Gastroesophageal sphincter (tissue), 4 donors: ENCODE measurements around the gene SYNE1. TPM values are rescaled to one million over a fixed set of nuclear protein-coding genes. Genes with fewer than 3 reads are reported as not detected.

Experiments used
- ATAC-seq: fragments of 150-250 bp; one replicate; pipeline ENCODE4 v1.9.1; 2016; ENCODE audit warnings: mild to moderate bottlenecking, moderate library complexity
- H3K27ac ChIP-seq, 4 donors: fragments of 200-600 bp; sonication (generic) in 3 of 4; 1 replicate in 3 of 4; 2 replicates in 1 of 4; pipeline ENCODE4 v1.5.1; 2016 to 2019
- H3K27me3 ChIP-seq: fragments of 200-600 bp; sonication (generic); one replicate; pipeline ENCODE4 v1.5.1; 2019
- H3K36me3 ChIP-seq, 2 donors: fragments of 200-600 bp; sonication (generic); one replicate each; pipeline ENCODE4 v1.5.1; 2019; ENCODE audit warnings: control low read depth in 1 of 2
- H3K4me1 ChIP-seq, 3 donors: fragments of 200-600 bp; sonication (generic); 1 replicate in 2 of 3; 2 replicates in 1 of 3; pipeline ENCODE4 v1.5.1; 2016 to 2019; ENCODE audit warnings: control low read depth in 2 of 3
- H3K4me3 ChIP-seq, 2 donors: fragments of 200-600 bp; sonication (generic); one replicate each; pipeline ENCODE4 v1.5.1; 2019; ENCODE audit warnings: mild to moderate bottlenecking in 1 of 2, moderate library complexity in 1 of 2
- H3K9me3 ChIP-seq, 3 donors: fragments of 200-600 bp; sonication (generic); one replicate each; pipeline ENCODE4 v1.5.1; 2017 to 2019; ENCODE audit warnings: control low read depth in 2 of 3
- CTCF ChIP-seq, 4 experiments: fragments of 200-600 bp in 2 of 4; fragments of 450-650 bp in 2 of 4; sonication (generic) in 1 of 4; IDR thresholded peaks; one replicate each; pipeline ENCODE4 v1.5.1; 2017 to 2019; ENCODE audit warnings: antibody characterized with exemption in 4 of 4, mild to moderate bottlenecking in 2 of 4, moderate library complexity in 2 of 4
- EP300 ChIP-seq: sonication (generic); formaldehyde crosslinking; IDR thresholded peaks from one replicate; pipeline ENCODE4 v1.6.1; 2017; ENCODE audit warnings: antibody characterized with exemption, mild to moderate bottlenecking
- POLR2A ChIP-seq, 2 donors: fragments of 450-650 bp; IDR thresholded peaks; one replicate each; pipeline ENCODE4 v1.6.1; 2017; ENCODE audit warnings: antibody characterized with exemption in 2 of 2, mild to moderate bottlenecking in 2 of 2, moderate library complexity in 1 of 2
- POLR2AphosphoS5 ChIP-seq: sonication (generic); formaldehyde crosslinking; IDR thresholded peaks from one replicate; pipeline ENCODE4 v1.6.1; 2017; ENCODE audit warnings: antibody characterized with exemption
- WGBS, 2 donors: methylation state at CpG; one replicate each; pipeline ENCODE4 v1.1.5; 2018; ENCODE audit warnings: low coverage in 1 of 2; 5-methylcytosine and 5-hydroxymethylcytosine counted together
- total RNA-seq, 4 donors: library from RNA; depleted of rRNA; stranded (reverse); fragments of >200 nt; gene quantifications; one replicate each; pipeline ENCODE4 v1.1.0, GENCODE V29; 2016

Gene SYNE1
- total RNA-seq, 4 donors from 2014 or later = 160 to 268 (median 215) TPM

- no peak for ATAC-seq
- no peaks in the 10 kb centered on the region for H3K27me3 ChIP-seq
- H3K36me3 ChIP-seq = peaks cover 0 to 21% of the 10 kb centered on the region in 2 donors
- peak overlapping the region; percentile 51 to 55 for H3K4me3 ChIP-seq
- no peak for TF ChIP-seq CTCF (IDR thresholded peaks at IDR 0.05)
- TF ChIP-seq POLR2A (IDR thresholded peaks at IDR 0.05) = no peak
- H3K9me3 ChIP-seq = no peaks in the 10 kb centered on the region
- peaks cover 2 to 22% (median 7%) of the 10 kb centered on the region in 3 donors for H3K4me1 ChIP-seq
- peak overlapping the region; percentile 89 to 94 (median 90) for H3K27ac ChIP-seq
Measured at GRCh38 chr6:152379423-152379822, 257.7 kb downstream of the SYNE1 start.

GRCh38 chr6:152378169-152378568 is 259.0 kb downstream of the SYNE1 start:
- Histone ChIP-seq H3K4me3 (peak overlapping the region; percentile 51 to 55), H3K27me3 (no peaks in the 10 kb centered on the region), H3K36me3 (peaks cover 0 to 23% of the 10 kb centered on the region in 2 donors), H3K9me3 (no peaks in the 10 kb centered on the region), H3K4me1 (peaks cover 2 to 30% (median 7%) of the 10 kb centered on the region in 3 donors), H3K27ac (peak overlapping the region; percentile 89 to 94 (median 90))
- 39 to 49% methylated on average over 4 of the region's 4 CpGs for WGBS, 2 donors
- no peak for ATAC-seq
- TF ChIP-seq POLR2A (IDR thresholded peaks at IDR 0.05) (no peak), EP300 (no peak), POLR2AphosphoS5 (no peak), CTCF (IDR thresholded peaks at IDR 0.05) (no peak)

- H3K9me3 ChIP-seq = no peaks in the 10 kb centered on the region
Measured at GRCh38 chr6:152375197-152375596, 262.0 kb downstream of the SYNE1 start.

GRCh38 chr6:152372945-152373344 is 264.2 kb downstream of the SYNE1 start:
- peaks cover 0 to 61% of the 10 kb centered on the region in 2 donors for H3K36me3 ChIP-seq
- no peak overlapping the region for H3K27ac ChIP-seq
- peaks cover 0 to 25% (median under 1%) of the 10 kb centered on the region in 3 donors for H3K4me1 ChIP-seq
- WGBS, 2 donors = 96 to 100% methylated on average over 2 of the region's 2 CpGs
- no peaks in the 10 kb centered on the region for H3K9me3 ChIP-seq
- TF ChIP-seq POLR2A (IDR thresholded peaks at IDR 0.05) = no peak
- no peak for TF ChIP-seq EP300
- no peak for TF ChIP-seq CTCF (IDR thresholded peaks at IDR 0.05)
- no peak for ATAC-seq
- no peak overlapping the region for H3K4me3 ChIP-seq
- no peaks in the 10 kb centered on the region for H3K27me3 ChIP-seq

More at GRCh38 chr6:152375197-152375596, 262.0 kb downstream of the SYNE1 start:
- Histone ChIP-seq H3K4me3 (no peak overlapping the region), H3K36me3 (peaks cover 0 to 50% of the 10 kb centered on the region in 2 donors), H3K4me1 (peaks cover 2 to 24% (median 7%) of the 10 kb centered on the region in 3 donors), H3K27ac (no peak overlapping the region), H3K27me3 (no peaks in the 10 kb centered on the region)
- no peak for ATAC-seq
- TF ChIP-seq POLR2A (IDR thresholded peaks at IDR 0.05) (no peak), CTCF (IDR thresholded peaks at IDR 0.05) (no peak), POLR2AphosphoS5 (no peak), EP300 (no peak)
- 93% methylated on average over 3 to 6 of the region's 6 CpGs for WGBS, 2 donors

GRCh38 chr6:152371775-152372174 is 265.4 kb downstream of the SYNE1 start:
- H3K4me1 ChIP-seq = peaks cover 0 to 20% (median 0%) of the 10 kb centered on the region in 3 donors
- peaks cover 0 to 67% of the 10 kb centered on the region in 2 donors for H3K36me3 ChIP-seq
- no peak for TF ChIP-seq CTCF (IDR thresholded peaks at IDR 0.05)
- TF ChIP-seq EP300 = no peak
- no peak for TF ChIP-seq POLR2AphosphoS5
- no peaks in the 10 kb centered on the region for H3K27me3 ChIP-seq
- peak overlapping the region in 1 of 4 donors; percentile 22 for H3K27ac ChIP-seq
- H3K9me3 ChIP-seq = no peaks in the 10 kb centered on the region
- H3K4me3 ChIP-seq = no peak overlapping the region
- no peak for ATAC-seq
